Choroid plexus epithelial cell (primary cell): Measurements from ENCODE around the gene SMC1B.
"Not testable (repeated sequence)": the region's sequence is repeated elsewhere in the genome, so short reads cannot be mapped to it uniquely, and the experiment has no call there.

Experiments used
- DNase-seq: peaks from one replicate; pipeline ENCODE4 v3.0.0-alpha.2; 2010; ENCODE audit warnings: low read depth
- H3K4me3 ChIP-seq: 2 replicates; pipeline ENCODE4 v1.5.1; 2011; ENCODE audit warnings: low read depth, mild to moderate bottlenecking, control low read depth, low read length, moderate library complexity
- CTCF ChIP-seq: conservative IDR thresholded peaks from 2 replicates; pipeline ENCODE4 v1.5.1; 2011; ENCODE audit warnings: low read depth, mild to moderate bottlenecking, control low read depth, inconsistent platforms, low read length, moderate library complexity

The SMC1B gene

DNA sequence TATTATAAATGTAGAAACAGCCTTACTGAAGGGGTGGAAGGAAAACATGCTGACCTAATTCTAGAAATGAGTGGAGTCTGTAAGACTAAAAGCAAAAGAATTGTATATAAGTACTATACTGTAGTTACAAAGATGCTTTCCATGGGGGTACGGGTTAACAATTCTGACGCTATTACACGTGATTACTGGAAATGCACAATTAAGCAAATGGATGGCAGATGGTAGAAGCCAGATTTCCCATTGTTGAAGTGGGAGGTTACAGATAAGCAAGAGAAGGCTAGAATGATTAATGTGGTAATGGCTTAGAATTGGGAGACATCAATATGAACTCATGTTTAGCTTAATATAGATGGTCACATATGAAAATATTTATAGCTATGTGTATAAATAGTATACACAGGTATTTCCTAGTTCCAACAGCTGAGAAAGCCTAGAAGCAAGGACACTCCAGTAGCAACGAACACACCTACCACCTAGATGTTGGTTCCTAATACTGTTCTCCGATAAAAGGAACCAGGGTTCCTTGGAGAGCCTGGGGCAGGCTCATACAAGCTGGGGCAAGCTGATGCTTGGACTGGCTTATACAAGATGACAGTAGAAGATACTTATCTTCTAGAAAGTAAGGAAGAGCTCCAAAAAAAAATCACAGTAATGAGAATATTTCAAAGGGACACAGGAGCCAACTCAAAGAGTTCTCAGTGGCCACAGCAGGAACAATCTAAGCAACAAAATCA is 13.5 kb downstream of the SMC1B start:
- H3K4me3 ChIP-seq: no peak overlapping the region
- DNase-seq: no peak
- no peak for TF ChIP-seq CTCF

DNA sequence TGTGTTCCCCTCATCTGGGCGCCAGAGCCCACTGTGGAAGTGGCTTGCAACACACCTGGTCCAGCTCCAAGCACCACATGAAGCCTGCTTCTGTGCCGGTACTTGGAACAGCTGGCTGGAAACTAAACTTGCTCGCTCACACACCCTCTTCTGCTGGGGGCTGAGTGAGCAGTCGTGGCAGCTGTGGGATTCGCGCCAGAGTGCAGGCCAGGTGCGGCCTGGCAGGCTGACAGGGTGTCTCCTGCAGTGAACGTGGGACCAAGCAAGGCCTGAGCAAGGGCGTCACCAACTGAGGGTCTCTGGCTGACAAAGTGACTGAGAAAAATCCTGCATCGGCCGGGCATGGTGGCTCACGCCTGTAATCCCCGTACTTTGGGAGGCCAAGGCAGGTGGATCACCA is 15.2 kb downstream of the SMC1B start:
- TF ChIP-seq CTCF: no peak
- DNase-seq: no peak
- H3K4me3 ChIP-seq: no peak overlapping the region

DNA sequence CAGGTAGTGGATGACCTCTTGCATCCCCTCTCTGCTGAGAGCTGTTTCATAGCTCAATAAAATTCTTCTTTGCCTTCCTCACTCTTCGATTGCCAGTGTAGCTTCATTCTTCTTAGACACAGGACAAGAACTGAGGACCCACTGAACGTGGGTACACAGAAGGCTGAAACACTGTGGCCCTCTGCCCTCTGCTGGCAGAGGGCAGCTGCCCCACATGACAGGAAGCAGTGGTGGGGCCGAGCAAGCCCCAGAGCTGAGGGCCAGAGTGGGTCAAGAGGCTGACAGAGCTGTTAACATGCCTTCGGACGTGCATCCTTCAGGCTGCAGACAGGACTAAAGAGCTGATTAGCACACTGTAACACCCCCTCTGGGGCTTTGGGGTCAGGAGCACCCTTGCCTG is 15.6 kb downstream of the SMC1B start:
- no peak for TF ChIP-seq CTCF
- no peak overlapping the region for H3K4me3 ChIP-seq
- no peak for DNase-seq

DNA sequence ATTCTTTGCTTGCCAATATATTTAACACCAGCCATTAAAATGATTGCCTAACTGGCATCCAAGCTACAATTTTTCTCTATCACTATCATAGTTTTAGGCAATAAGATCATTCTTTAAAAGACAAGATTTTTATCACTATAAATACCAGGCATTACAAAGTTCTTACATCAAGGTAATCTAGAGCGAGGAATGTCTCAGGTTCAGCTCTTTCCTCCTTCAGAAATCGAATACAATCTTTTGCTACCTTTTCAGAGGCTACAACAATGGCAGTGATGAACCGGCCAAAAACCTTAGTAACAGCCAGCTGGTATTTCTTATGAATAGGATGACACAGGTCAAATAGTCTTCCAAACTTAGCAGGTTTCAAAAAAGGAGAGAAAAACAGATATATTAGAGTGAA is 23.9 kb downstream of the SMC1B start:
- no peak for TF ChIP-seq CTCF
- no peak for DNase-seq
- H3K4me3 ChIP-seq: no peak overlapping the region

GRCh38 chr22:45381348-45381747 is 32.1 kb downstream of the SMC1B start:
- no peak for DNase-seq
- TF ChIP-seq CTCF: no peak
- H3K4me3 ChIP-seq: no peak overlapping the region

- TF ChIP-seq CTCF: no peak
- H3K4me3 ChIP-seq: no peak overlapping the region
- DNase-seq: peak; percentile 29
These were observed 36.7 kb downstream of the SMC1B start for GRCh38 chr22:45376703-45377102.

GRCh38 chr22:45376009-45376408 is 37.4 kb downstream of the SMC1B start:
- TF ChIP-seq CTCF: no peak
- no peak overlapping the region for H3K4me3 ChIP-seq
- no peak for DNase-seq

GRCh38 chr22:45373592-45373991 is 39.8 kb downstream of the SMC1B start:
- H3K4me3 ChIP-seq: not testable (repeated sequence)

More at GRCh38 chr22:45373592-45373991, 39.8 kb downstream of the SMC1B start:
- not testable (repeated sequence) for DNase-seq
